HG03103 (cell line): Measurements from ENCODE around the gene BCL3.
A peak's percentile ranks its signal among the peaks of the same experiment; 100 is the strongest.
"Not testable (repeated sequence)": the region's sequence is repeated elsewhere in the genome, so short reads cannot be mapped to it uniquely, and the experiment has no call there.

Experiments
- ATAC-seq: cut with Tn5 transposase; IDR thresholded peaks from one replicate; pipeline ENCODE4 v1.9.1; 2021; ENCODE audit warnings: low read depth; ENCODE audit not compliant: unreplicated experiment

BCL3 gene

DNA sequence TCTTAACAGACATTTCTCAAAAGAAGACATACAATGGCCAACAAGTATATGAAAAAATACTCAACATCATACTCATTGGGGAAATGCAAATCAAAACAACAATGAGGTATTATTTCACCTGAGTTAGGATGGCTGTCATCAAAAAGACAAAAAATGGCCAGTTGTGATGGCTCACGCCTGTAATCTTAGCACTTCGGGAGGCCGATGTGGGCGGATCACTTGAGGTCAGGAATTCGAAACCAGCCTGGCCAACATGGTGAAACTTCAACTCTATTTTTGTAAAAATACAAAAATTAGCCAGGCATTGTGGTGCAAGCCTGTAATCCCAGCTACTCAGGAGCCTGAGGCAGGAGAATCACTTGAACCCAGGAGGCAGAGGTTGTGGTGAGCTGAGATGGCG, 27.6 kb upstream of the BCL3 start:
- no peak for ATAC-seq

- ATAC-seq, result not testable (repeated sequence)
These were observed 27.1 kb upstream of the BCL3 start for GRCh38 chr19:44721369-44721768.

- no peak for ATAC-seq
These were observed 26.1 kb upstream of the BCL3 start for GRCh38 chr19:44722131-44723121.

DNA sequence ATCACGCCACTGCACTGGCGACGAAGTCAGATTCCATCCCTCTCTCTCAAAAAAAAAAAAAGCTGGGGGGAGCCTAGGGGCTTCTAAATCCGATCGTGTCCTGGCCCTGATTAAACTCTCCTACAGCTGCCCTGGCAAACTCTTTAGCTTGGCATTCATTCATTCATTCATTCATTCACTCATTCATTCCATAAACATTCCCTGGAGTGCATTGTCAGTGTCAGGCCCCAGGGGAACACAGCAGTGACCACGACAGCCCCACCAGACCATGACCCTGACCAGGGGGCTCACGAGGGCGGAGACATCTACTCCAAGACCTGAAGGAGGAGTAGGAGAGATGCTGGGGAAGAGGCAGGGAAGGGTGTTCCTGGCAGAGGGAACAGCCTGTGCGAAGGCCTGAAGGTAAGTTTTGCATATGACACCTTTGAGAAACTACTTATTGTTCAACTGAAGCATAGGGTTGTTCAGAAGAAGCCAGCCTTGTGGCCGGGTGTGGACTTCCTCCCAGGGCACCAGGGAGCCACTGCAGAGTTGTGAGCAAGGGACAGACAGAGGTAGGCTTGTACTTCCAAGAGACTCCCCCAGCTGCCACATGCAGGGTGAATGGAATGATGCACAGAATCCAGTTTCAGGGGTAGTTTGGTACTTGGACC, 25.1 kb upstream of the BCL3 start:
- ATAC-seq, result peak; percentile 27

GRCh38 chr19:44723952-44724319, 24.6 kb upstream of the BCL3 start:
- ATAC-seq, result peak; percentile 63

DNA sequence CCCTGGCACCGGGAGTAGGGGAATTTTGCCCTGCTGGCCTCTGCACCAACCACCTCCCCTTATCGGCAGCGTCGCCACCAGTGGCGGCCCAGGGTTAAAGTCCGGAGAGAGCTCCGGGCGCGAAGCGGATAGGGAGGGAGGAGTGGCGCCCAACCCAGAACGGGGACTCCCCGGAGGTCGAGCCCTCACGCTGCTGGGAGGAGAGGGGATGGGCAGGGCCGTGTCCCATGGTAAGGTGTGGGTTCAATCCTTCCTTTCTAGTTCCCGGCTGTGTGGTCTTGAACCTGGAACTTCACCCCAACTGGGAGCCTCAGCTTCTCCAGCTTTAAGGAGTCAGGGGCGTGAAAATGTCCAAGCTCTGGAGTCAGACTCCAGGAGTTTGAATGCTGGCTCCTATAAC, 23.3 kb upstream of the BCL3 start:
- ATAC-seq, result no peak

- ATAC-seq, result no peak
These were observed 22.8 kb upstream of the BCL3 start for GRCh38 chr19:44725684-44726083.

DNA sequence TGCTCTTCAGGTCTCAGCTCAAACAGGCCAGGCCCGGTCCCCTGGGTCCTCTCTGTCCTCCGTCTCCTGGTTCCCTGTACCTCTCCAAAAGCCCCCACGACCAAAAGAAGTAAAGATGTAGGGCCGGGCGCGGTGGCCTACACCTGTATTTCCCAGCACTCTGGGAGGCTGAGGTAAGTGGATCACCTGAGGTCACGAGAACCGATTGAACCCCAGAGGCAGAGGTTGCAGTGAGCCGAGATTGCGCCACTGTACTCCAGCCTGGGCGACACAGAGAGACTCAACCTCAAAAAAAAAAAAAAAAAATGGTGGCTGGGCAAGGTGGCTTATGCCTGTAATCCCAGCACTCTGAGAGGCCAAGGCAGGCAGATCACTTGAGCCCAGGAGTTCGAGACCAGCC, 22.0 kb upstream of the BCL3 start:
- ATAC-seq, result no peak

DNA sequence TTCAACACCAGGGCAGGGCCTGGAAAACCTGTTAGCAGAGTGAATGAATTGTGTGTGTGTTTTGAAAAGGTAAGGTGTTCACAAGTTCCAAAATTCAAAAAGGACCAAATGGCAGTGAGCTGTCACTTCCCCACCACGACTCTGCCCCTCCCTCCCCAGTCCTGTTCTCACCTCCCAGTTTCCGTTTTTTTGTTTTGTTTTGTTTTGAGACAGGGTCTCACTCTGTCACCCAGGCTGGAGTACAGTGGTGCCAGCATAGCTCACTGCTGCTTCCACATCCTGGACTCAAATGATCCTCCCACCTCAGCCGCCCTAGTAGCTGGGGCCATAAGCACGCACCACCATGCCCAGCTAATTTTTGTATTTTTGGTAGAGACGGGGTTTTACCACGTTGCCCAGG, 20.3 kb upstream of the BCL3 start:
- no peak for ATAC-seq

GRCh38 chr19:44729516-44730033, 18.9 kb upstream of the BCL3 start:
- ATAC-seq, result no peak

DNA sequence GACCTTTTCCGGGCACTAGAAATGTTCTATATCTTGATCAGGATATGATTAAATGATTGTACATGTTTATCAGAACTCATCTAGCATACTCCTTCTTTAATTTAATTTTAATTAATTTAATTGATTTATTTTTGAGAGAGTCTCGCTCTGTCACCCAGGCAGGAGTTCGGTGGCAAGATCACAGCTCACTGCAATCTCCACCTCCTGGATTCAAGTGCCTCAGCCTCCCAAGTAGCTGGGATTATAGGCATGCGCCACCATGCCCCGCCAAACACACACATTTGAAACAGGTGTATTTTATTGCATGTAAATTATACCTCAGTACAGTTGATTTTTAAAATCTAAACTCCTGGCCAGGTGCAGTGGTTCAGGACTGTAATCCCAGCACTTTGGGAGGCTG, 17.4 kb upstream of the BCL3 start:
- no peak for ATAC-seq

DNA sequence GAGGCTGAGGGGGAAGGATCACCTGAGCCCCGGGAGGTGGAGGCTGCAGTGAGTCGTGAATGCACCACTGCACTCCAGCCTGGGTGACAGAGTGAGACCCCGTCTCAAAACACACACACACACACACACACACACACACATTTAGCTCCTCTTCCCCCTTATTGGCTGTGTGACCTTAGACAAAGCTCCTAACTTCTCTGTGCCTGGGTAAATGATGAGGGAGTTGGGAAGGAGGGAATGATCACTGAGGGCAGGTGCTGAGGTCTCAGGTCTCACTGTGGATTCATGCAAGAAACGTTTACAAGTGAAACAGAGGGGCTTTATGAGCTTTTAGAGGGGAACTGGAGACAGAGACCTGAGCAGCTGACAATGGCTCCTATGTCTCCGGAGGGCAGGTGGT, 16.9 kb upstream of the BCL3 start:
- ATAC-seq, result no peak

GRCh38 chr19:44732235-44733014, 16.1 kb upstream of the BCL3 start:
- ATAC-seq, result no peak

DNA sequence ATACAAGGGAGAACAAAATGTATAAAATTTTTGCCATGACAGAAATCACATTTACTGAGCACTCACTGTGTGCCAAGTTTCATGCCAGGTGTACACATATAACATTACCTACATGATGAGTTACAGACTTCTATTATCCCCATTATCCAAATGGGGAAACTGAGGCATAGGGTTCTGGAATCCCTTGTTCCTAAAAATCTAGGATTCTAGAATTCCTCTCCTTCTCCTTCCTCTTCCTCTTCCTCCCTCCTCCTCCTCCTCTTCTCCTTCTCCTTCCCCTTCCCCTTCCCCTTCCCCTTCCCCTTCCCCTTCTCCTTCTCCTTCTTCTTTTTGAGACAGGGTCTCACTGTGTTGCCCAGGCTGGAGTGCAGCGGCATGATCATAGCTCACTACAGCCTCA, 14.2 kb upstream of the BCL3 start:
- no peak for ATAC-seq

DNA sequence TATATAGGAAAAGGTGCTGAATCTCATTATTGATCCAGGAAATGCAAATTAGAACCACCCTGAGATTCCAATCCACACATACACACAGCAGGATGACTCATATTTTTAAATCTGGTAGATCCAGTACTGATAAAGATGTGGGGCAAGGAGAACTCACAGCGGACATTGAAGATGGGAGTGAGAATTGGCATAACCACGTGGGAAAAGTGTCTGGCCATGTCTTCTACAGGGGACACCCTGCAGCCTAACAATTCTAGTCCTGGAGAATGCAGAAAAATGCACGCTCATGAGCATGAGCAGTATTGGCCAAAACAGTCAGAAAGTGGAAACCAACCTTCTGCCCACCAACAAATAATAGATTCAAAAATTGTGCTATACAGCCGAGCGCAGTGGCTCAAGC, 13.5 kb upstream of the BCL3 start:
- no peak for ATAC-seq

DNA sequence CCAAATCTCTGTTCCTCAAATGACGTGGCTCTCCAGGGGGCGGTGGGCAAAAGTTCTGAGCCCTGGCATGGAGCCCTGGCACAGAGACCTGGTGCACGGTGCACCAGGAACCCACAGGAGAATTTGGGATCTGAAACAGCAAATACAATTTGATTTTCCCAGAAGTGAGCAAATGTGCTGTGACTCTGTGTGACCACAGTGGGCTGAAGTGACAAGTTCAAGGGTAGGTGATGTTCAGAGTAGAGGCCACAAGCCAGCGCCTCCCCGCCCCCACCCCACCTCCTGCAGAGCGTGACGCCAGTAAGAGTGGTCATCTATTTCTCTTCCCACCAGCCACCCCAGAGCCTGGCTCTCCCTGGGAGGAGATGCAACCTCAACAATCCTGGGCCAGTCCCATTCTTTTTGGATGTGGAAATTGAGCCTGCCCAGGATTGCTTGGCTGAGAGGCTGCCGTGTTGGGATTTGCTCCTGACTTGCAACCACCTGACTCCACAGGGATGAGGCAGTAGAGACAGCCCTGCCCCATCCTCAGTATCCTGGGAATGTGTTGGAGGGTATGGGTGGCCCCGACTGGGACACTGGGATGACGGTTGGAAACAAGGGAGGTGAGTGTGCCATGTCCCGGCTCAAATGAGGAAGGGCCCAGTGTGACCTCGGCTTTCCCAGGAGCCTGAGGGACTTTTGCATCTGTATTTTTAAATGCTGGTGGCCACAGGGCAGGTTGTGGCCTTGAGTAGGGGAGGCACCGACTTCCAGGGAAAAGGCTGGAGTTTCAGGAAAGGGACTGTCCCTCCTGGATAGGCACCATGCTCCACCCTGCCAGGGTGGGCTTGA, 11.1 kb upstream of the BCL3 start:
- no peak for ATAC-seq

GRCh38 chr19:44738136-44738535, 10.4 kb upstream of the BCL3 start:
- no peak for ATAC-seq

DNA sequence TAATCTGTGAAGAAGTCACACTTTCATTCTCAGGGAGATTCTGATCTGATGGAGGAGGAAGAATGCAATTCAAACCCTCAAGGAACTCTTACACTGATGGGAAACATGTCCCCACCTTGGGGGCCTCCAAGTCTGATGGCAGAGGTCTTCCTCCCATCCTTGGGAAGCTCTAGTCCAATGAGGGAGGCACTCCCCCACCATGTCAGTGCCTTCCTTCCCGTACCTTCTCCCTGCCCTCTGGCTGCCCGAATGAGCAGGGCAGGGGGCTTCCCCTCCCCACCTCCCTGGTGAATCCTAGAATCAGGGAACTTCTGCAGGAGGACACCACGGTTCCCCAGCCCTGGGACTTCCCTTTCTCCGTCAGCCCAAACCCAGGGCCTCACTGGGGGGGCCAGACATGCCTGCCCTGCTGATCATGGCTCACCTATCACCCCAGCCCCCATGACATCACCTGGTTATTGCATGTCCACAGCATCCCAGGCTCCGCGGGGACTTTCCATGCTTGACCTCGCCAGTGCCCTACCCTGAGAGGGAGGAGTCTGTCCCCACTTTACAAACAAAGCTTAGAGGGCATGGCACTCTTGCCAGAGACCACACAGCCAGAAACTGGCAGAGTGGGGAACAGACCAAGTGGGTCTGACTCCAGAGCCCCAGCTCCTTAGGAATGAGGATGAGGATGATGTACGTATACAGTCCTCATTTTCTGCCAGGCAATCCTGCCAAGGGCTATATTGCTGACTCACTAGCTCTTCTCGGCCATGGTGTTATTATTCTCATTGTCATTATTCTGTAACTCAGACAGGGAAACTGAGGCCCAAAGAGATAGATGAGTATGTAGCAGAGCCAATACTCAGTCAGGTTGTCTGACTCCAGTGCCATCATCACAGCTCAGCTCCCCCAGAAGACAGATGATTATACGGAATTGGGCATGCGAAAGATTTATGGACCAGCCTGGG, 9.6 kb upstream of the BCL3 start:
- ATAC-seq, result no peak

DNA sequence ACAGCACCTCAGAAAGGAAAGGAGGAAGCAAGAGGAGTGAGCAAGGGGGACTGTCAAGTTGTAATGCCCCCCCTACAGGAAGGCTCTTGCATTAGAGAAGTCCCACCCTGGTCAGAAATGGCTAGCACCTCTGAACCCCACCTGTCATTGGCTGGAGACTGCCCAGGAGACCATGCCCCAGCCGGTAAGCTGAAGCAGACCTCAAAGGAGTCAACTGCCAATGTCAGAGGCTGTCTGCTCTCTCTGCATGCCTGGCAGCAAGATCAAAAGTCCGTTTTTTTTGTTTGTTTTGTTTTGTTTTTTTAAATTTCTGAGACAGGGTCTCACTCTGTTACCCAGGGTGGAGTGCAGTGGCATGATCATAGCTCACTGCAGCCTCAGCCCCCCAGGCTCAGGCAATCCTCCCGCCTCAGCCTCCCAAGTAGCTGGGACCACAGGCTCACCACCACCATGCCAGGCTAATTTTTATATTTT, 8.1 kb upstream of the BCL3 start:
- no peak for ATAC-seq
